ENCODE results near the gene MTG2.

The MTG2 gene

GRCh38 chr20:62222972-62223371 is 40.1 kb downstream of the MTG2 start:
- no peak for DNase-seq

GRCh38 chr20:62223571-62223970 is 40.7 kb downstream of the MTG2 start:
- DNase-seq, result no peak

- DNase-seq, result no peak
Observed at GRCh38 chr20:62224113-62224855, 41.5 kb downstream of the MTG2 start.

- no peak for DNase-seq
Observed at GRCh38 chr20:62225026-62225425, 42.2 kb downstream of the MTG2 start.

- DNase-seq, result no peak
Observed at GRCh38 chr20:62225820-62226635, 43.2 kb downstream of the MTG2 start.

- no peak for DNase-seq
Observed at GRCh38 chr20:62226707-62227590, 44.1 kb downstream of the MTG2 start.

- no peak for DNase-seq
Observed at GRCh38 chr20:62227591-62227976, 44.8 kb downstream of the MTG2 start.

GRCh38 chr20:62227977-62228958 is 45.4 kb downstream of the MTG2 start:
- no peak for DNase-seq

- DNase-seq, result no peak
Observed at GRCh38 chr20:62228982-62229545, 46.2 kb downstream of the MTG2 start.

- DNase-seq, result no peak
Observed at GRCh38 chr20:62229667-62230066, 46.8 kb downstream of the MTG2 start.

GRCh38 chr20:62230276-62230675 is 47.4 kb downstream of the MTG2 start:
- no peak for DNase-seq

GRCh38 chr20:62230696-62231095 is 47.9 kb downstream of the MTG2 start:
- DNase-seq, result no peak

- DNase-seq, result no peak
Observed at GRCh38 chr20:62231292-62231691, 48.5 kb downstream of the MTG2 start.

- no peak for DNase-seq
Observed at GRCh38 chr20:62232194-62232593, 49.4 kb downstream of the MTG2 start.

GRCh38 chr20:62232770-62233645 is 50.2 kb downstream of the MTG2 start:
- no peak for DNase-seq

- DNase-seq, result no peak
Observed at GRCh38 chr20:62233684-62234083, 50.9 kb downstream of the MTG2 start.

GRCh38 chr20:62234339-62234738 is 51.5 kb downstream of the MTG2 start:
- no peak for DNase-seq

GRCh38 chr20:62235001-62235776 is 52.4 kb downstream of the MTG2 start:
- no peak for DNase-seq

- DNase-seq, result no peak
Observed at GRCh38 chr20:62235777-62236157, 52.9 kb downstream of the MTG2 start.

GRCh38 chr20:62236200-62236599 is 53.4 kb downstream of the MTG2 start:
- DNase-seq, result no peak
